Muscle of leg (tissue), 11 donors: ENCODE measurements around the gene DOCK1. TPM values are rescaled to one million over a fixed set of nuclear protein-coding genes. Genes with fewer than 3 reads are reported as not detected.

Experiments used
- DNase-seq: peaks from one replicate; pipeline ENCODE4 v3.0.0; 2013
- H3K27ac ChIP-seq: one replicate; pipeline ENCODE4 v1.5.1; 2013; ENCODE audit warnings: mild to moderate bottlenecking, low read length, control low read depth
- H3K27me3 ChIP-seq: one replicate; pipeline ENCODE4 v1.6.1; 2013; ENCODE audit warnings: low read length; ENCODE audit not compliant: control insufficient read depth, insufficient read depth
- H3K36me3 ChIP-seq: one replicate; pipeline ENCODE4 v1.6.1; 2013; ENCODE audit warnings: low read length; ENCODE audit not compliant: control insufficient read depth, insufficient read depth
- H3K4me1 ChIP-seq: one replicate; pipeline ENCODE4 v1.6.1; 2013; ENCODE audit warnings: low read length; ENCODE audit not compliant: control insufficient read depth, insufficient read depth
- H3K4me3 ChIP-seq: one replicate; pipeline ENCODE4 v1.5.1; 2013; ENCODE audit warnings: low read length, control low read depth
- H3K9me3 ChIP-seq: replicated peaks from 2 replicates; pipeline ENCODE4 v1.6.1; 2013; ENCODE audit warnings: low read depth, low read length; ENCODE audit not compliant: control insufficient read depth
- WGBS: methylation state at CpG from one replicate; pipeline ENCODE4 v1.1.5; 2013; ENCODE audit warnings: missing lambda C conversion rate; ENCODE audit not compliant: insufficient coverage; 5-methylcytosine and 5-hydroxymethylcytosine counted together
- polyA plus RNA-seq, 8 donors: library from polyadenylated mRNA; unstranded; fragments of 120-200 nt; gene quantifications; one replicate each; pipeline versions ENCODE4 v1.2.1 to v1.2.3, GENCODE V29; 2013; ENCODE audit warnings: inconsistent platforms in 1 of 8, low replicate concordance in 1 of 8; ENCODE audit not compliant: insufficient read length in 8 of 8, insufficient read depth in 1 of 8
- total RNA-seq: library from RNA; stranded (reverse); fragments of 120-200 nt; gene quantifications from one replicate; pipeline ENCODE4 v1.2.4, GENCODE V29; 2013

The DOCK1 gene
- total and polyA plus RNA-seq, 9 donors = 27.3 to 52.9 (median 37.1) TPM

GRCh38 chr10:127210936-127211466 lies 305.8 kb downstream of the DOCK1 start:
- Histone ChIP-seq H3K9me3 (no peaks in the 10 kb centered on the region), H3K27me3 (no peaks in the 10 kb centered on the region), H3K27ac (no peak overlapping the region), H3K4me1 (peaks cover 3% of the 10 kb centered on the region), H3K4me3 (no peak overlapping the region), H3K36me3 (no peaks in the 10 kb centered on the region)
- peak; percentile 41 for DNase-seq
- WGBS = 53% methylated on average over 2 of the region's 7 CpGs

- H3K27ac ChIP-seq = no peak overlapping the region
- no peak for DNase-seq
- 40% methylated on average over 1 of the region's 4 CpGs for WGBS
- H3K4me3 ChIP-seq = no peak overlapping the region
- H3K27me3 ChIP-seq = no peaks in the 10 kb centered on the region
- peaks cover 2% of the 10 kb centered on the region for H3K9me3 ChIP-seq
- no peaks in the 10 kb centered on the region for H3K36me3 ChIP-seq
- peaks cover 3% of the 10 kb centered on the region for H3K4me1 ChIP-seq
Measured at GRCh38 chr10:127215866-127216265, 310.6 kb downstream of the DOCK1 start.

GRCh38 chr10:127216274-127216673 lies 311.0 kb downstream of the DOCK1 start:
- peaks cover 3% of the 10 kb centered on the region for H3K4me1 ChIP-seq
- DNase-seq = no peak
- no peaks in the 10 kb centered on the region for H3K36me3 ChIP-seq
- no peak overlapping the region for H3K27ac ChIP-seq
- H3K27me3 ChIP-seq = no peaks in the 10 kb centered on the region
- peaks cover 2% of the 10 kb centered on the region for H3K9me3 ChIP-seq
- H3K4me3 ChIP-seq = no peak overlapping the region
- 75% methylated on average over 1 of the region's 5 CpGs for WGBS

- no peak overlapping the region for H3K27ac ChIP-seq
- H3K27me3 ChIP-seq = no peaks in the 10 kb centered on the region
- H3K9me3 ChIP-seq = peaks cover 2% of the 10 kb centered on the region
- DNase-seq = no peak
- peaks cover 3% of the 10 kb centered on the region for H3K4me1 ChIP-seq
- H3K36me3 ChIP-seq = no peaks in the 10 kb centered on the region
- H3K4me3 ChIP-seq = no peak overlapping the region
- 41% methylated on average over 2 of the region's 3 CpGs for WGBS
Measured at GRCh38 chr10:127216786-127217185, 311.6 kb downstream of the DOCK1 start.

GRCh38 chr10:127218658-127219057 lies 313.4 kb downstream of the DOCK1 start:
- no peak overlapping the region for H3K4me3 ChIP-seq
- H3K4me1 ChIP-seq = peaks cover 3% of the 10 kb centered on the region
- no peaks in the 10 kb centered on the region for H3K27me3 ChIP-seq
- DNase-seq = no peak
- WGBS = no CpG with 5 or more reads among the region's 3 CpGs
- no peaks in the 10 kb centered on the region for H3K36me3 ChIP-seq
- peaks cover 2% of the 10 kb centered on the region for H3K9me3 ChIP-seq
- H3K27ac ChIP-seq = no peak overlapping the region

- Histone ChIP-seq H3K27ac (no peak overlapping the region), H3K4me3 (no peak overlapping the region), H3K36me3 (no peaks in the 10 kb centered on the region), H3K27me3 (no peaks in the 10 kb centered on the region), H3K4me1 (no peaks in the 10 kb centered on the region), H3K9me3 (peaks cover 2% of the 10 kb centered on the region)
- 86% methylated on average over 2 of the region's 3 CpGs for WGBS
- no peak for DNase-seq
Measured at GRCh38 chr10:127221281-127221680, 316.1 kb downstream of the DOCK1 start.

- no peak overlapping the region for H3K27ac ChIP-seq
- no peaks in the 10 kb centered on the region for H3K27me3 ChIP-seq
- H3K36me3 ChIP-seq = no peaks in the 10 kb centered on the region
- H3K9me3 ChIP-seq = no peaks in the 10 kb centered on the region
- H3K4me1 ChIP-seq = peaks cover 2% of the 10 kb centered on the region
- WGBS = 95% methylated on average over 8 of the region's 10 CpGs
- DNase-seq = no peak
- H3K4me3 ChIP-seq = no peak overlapping the region
Measured at GRCh38 chr10:127227027-127227426, 321.8 kb downstream of the DOCK1 start.

GRCh38 chr10:127227663-127228062 lies 322.4 kb downstream of the DOCK1 start:
- no peaks in the 10 kb centered on the region for H3K9me3 ChIP-seq
- no peak overlapping the region for H3K27ac ChIP-seq
- WGBS = 60% methylated on average over 1 of the region's 1 CpG
- H3K27me3 ChIP-seq = no peaks in the 10 kb centered on the region
- no peak for DNase-seq
- no peak overlapping the region for H3K4me3 ChIP-seq
- peaks cover 2% of the 10 kb centered on the region for H3K4me1 ChIP-seq
- no peaks in the 10 kb centered on the region for H3K36me3 ChIP-seq

GRCh38 chr10:127228195-127228787 lies 323.1 kb downstream of the DOCK1 start:
- Histone ChIP-seq H3K4me3 (no peak overlapping the region), H3K36me3 (no peaks in the 10 kb centered on the region), H3K27ac (no peak overlapping the region), H3K4me1 (peaks cover 2% of the 10 kb centered on the region), H3K9me3 (no peaks in the 10 kb centered on the region), H3K27me3 (no peaks in the 10 kb centered on the region)
- DNase-seq = peak; percentile 34
- WGBS = 41% methylated on average over 10 of the region's 12 CpGs

- Histone ChIP-seq H3K9me3 (no peaks in the 10 kb centered on the region), H3K4me3 (no peak overlapping the region), H3K27me3 (no peaks in the 10 kb centered on the region), H3K4me1 (no peaks in the 10 kb centered on the region), H3K27ac (no peak overlapping the region), H3K36me3 (no peaks in the 10 kb centered on the region)
- peak; percentile 31 for DNase-seq
- WGBS = no CpG with 5 or more reads among the region's 1 CpG
Measured at GRCh38 chr10:127234306-127234800, 329.1 kb downstream of the DOCK1 start.
